IPS DF 6.9 (cell line): ENCODE results near the gene RABGGTA.

Source experiments
- DNase-seq: peaks from one replicate; pipeline ENCODE4 v3.0.0-alpha.2; 2013; ENCODE audit warnings: low read depth, low spot score
- H3K27ac ChIP-seq: one replicate; pipeline ENCODE4 v1.5.1; 2013; ENCODE audit warnings: low read length, control low read depth
- H3K27me3 ChIP-seq: 2 replicates; pipeline ENCODE4 v1.6.1; 2013; ENCODE audit warnings: mild to moderate bottlenecking, low read length; ENCODE audit not compliant: control insufficient read depth, insufficient read depth
- H3K36me3 ChIP-seq: 2 replicates; pipeline ENCODE4 v1.6.1; 2013; ENCODE audit warnings: low read length; ENCODE audit not compliant: control insufficient read depth, insufficient read depth
- H3K4me1 ChIP-seq: 2 replicates; pipeline ENCODE4 v1.6.1; 2013; ENCODE audit warnings: low read length; ENCODE audit not compliant: control insufficient read depth, insufficient read depth
- H3K4me3 ChIP-seq: 2 replicates; pipeline ENCODE4 v1.5.1; 2013; ENCODE audit warnings: mild to moderate bottlenecking, low read length
- H3K9me3 ChIP-seq: 2 replicates; pipeline ENCODE4 v1.6.1; 2013; ENCODE audit warnings: low read length, inconsistent platforms; ENCODE audit not compliant: control insufficient read depth, insufficient read depth
- WGBS: extraction: QIAGEN DNeasy Blood & Tissue Kit; methylation state at CpG from one replicate; pipeline ENCODE4 v1.1.7; 2013; ENCODE audit warnings: mixed read lengths, missing lambda C conversion rate; ENCODE audit not compliant: insufficient read length, insufficient coverage; 5-methylcytosine and 5-hydroxymethylcytosine counted together

Gene RABGGTA

DNA sequence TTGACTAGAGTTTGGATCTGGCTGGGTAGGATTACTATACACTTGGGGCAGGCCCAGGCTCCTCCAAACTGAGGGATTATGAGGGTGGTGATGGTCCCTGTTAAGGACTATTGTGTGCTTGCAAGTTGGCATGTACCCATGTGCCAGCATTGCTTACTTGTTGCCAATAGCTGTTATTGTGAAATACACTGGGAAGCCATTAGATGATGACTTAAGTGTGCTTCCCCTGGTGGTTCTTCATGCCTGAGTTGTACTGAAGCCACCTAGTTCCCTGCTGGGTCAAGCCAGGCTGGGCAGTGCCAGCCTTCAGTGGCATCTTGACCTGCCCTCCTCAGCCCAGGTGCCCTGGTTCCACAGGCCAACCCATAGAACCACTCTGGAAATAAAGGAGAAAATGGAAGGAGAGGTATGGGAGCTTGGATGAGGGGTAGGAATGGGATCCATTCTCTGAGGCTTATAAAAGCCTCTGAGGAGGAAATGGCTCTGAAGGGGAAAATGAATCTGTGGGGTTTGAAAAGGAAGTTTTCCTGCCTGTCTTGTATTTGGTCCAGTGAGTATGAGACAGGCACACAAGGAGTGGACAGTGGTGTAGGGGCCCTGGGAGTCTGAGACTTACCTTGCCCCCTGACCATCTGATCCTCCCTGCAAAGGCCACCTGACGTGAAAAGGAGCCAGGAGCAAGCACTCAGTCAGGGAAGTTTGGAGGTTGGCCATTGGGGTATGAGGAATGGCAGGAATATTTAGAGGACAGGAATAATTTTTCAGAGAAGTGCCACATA lies 40.6 kb upstream of the RABGGTA start:
- Histone ChIP-seq H3K9me3 (no peaks in the 10 kb centered on the region), H3K36me3 (no peaks in the 10 kb centered on the region), H3K27me3 (no peaks in the 10 kb centered on the region), H3K27ac (no peak overlapping the region), H3K4me3 (no peak overlapping the region), H3K4me1 (peaks cover 4% of the 10 kb centered on the region; the same call in 1 of the 2 replicates)
- no CpG with 5 or more reads among the region's 1 CpG for WGBS
- DNase-seq, result no peak

DNA sequence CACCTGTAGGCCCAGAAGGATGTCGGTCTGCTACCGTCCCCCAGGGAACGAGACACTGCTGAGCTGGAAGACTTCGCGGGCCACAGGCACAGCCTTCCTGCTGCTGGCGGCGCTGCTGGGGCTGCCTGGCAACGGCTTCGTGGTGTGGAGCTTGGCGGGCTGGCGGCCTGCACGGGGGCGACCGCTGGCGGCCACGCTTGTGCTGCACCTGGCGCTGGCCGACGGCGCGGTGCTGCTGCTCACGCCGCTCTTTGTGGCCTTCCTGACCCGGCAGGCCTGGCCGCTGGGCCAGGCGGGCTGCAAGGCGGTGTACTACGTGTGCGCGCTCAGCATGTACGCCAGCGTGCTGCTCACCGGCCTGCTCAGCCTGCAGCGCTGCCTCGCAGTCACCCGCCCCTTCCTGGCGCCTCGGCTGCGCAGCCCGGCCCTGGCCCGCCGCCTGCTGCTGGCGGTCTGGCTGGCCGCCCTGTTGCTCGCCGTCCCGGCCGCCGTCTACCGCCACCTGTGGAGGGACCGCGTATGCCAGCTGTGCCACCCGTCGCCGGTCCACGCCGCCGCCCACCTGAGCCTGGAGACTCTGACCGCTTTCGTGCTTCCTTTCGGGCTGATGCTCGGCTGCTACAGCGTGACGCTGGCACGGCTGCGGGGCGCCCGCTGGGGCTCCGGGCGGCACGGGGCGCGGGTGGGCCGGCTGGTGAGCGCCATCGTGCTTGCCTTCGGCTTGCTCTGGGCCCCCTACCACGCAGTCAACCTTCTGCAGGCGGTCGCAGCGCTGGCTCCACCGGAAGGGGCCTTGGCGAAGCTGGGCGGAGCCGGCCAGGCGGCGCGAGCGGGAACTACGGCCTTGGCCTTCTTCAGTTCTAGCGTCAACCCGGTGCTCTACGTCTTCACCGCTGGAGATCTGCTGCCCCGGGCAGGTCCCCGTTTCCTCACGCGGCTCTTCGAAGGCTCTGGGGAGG lies 39.5 kb upstream of the RABGGTA start, which contains the start of gene LTB4R:
Gene LTB4R, plus strand, starts transcription at position 857 of the 959 bp plus-strand sequence. CDS start 4,150 bp downstream, outside the sequence.
- Histone ChIP-seq H3K27ac (no peak within 1 kb of the TSS), H3K36me3 (peaks cover 7% of the 10 kb centered on the region; the same call in 1 of the 2 replicates), H3K4me1 (peaks cover 4% of the 10 kb centered on the region; the same call in 1 of the 2 replicates), H3K9me3 (no peaks in the 10 kb centered on the region), H3K27me3 (no peaks in the 10 kb centered on the region), H3K4me3 (peak within 1 kb of the TSS; percentile 45)
- DNase-seq, result no peak
- WGBS, result no CpG with 5 or more reads among the region's 99 CpGs

DNA sequence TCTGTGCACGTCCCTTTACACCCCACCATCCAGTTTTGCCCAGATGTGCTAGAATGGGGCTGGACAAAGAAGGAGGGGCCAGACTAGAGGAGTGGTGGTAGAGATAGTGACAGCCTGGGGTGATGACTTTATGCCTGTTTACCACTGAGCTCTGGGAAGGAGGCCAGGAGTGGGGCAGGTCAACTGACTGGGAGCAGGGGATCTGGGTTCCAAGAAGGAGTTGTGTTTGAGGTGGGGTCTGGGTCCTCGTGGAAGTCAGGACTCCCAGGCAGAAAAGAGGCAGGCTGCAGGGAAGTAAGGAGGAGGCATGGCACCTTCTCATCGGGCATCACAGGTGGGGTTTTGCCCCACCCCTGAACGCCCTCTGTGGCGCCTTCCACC lies 38.9 kb upstream of the RABGGTA start:
- H3K4me3 ChIP-seq, result no peak overlapping the region; the same call in 1 of the 2 replicates
- peaks cover 11% of the 10 kb centered on the region; the same call in 1 of the 2 replicates for H3K36me3 ChIP-seq
- H3K4me1 ChIP-seq, result peaks cover 4% of the 10 kb centered on the region; the same call in 1 of the 2 replicates
- no peak for DNase-seq
- no peaks in the 10 kb centered on the region for H3K27me3 ChIP-seq
- H3K27ac ChIP-seq, result no peak overlapping the region
- H3K9me3 ChIP-seq, result no peaks in the 10 kb centered on the region
- no CpG with 5 or more reads among the region's 5 CpGs for WGBS

DNA sequence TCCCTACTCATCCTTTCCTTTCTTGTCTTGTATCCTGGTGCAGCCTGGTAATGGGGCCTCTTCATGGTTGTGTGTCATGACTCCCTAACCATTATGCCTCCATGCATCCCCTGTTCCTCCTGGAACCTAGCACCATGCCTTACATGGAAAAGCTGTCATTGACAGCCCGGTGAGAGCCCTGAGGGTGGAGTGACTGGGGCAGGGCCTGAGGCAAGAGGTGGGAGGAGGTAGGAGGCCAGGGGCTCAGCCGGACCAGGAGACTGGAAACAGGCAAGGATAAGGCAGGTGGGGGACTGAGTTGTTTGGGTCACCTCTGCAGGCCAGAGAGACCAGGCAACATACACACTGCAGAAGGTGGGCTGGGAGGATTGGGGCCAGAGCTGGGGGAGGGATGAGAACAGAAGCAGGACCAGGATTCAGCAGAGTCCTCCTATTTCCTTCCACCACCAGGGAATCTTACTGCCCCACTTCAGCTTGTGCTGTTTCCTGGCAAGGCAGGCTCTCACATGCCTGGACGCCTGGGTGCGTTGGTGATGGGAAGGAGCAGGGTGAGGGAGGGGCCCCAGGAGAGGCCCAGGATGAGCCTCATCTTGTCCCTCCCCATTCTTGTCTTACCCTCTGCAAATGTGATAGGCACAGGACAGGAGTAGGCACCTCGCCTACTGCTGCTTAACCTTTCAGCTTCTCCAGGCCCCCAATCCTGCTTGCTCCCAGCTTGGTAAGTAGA lies 38.3 kb upstream of the RABGGTA start, which contains the start of gene LTB4R2:
Gene LTB4R2, plus strand, starts transcription at position 603 of the 727 bp plus-strand sequence. CDS start 525 bp downstream, outside the sequence.
- Histone ChIP-seq H3K9me3 (no peaks in the 10 kb centered on the region), H3K4me1 (peaks cover 4% of the 10 kb centered on the region; the same call in 1 of the 2 replicates), H3K27me3 (no peaks in the 10 kb centered on the region), H3K36me3 (peaks cover 12% of the 10 kb centered on the region; the same call in 1 of the 2 replicates), H3K4me3 (peak within 1 kb of the TSS; percentile 45; the same call in 1 of the 2 replicates), H3K27ac (no peak within 1 kb of the TSS)
- no peak for DNase-seq
- no CpG with 5 or more reads among the region's 5 CpGs for WGBS

DNA sequence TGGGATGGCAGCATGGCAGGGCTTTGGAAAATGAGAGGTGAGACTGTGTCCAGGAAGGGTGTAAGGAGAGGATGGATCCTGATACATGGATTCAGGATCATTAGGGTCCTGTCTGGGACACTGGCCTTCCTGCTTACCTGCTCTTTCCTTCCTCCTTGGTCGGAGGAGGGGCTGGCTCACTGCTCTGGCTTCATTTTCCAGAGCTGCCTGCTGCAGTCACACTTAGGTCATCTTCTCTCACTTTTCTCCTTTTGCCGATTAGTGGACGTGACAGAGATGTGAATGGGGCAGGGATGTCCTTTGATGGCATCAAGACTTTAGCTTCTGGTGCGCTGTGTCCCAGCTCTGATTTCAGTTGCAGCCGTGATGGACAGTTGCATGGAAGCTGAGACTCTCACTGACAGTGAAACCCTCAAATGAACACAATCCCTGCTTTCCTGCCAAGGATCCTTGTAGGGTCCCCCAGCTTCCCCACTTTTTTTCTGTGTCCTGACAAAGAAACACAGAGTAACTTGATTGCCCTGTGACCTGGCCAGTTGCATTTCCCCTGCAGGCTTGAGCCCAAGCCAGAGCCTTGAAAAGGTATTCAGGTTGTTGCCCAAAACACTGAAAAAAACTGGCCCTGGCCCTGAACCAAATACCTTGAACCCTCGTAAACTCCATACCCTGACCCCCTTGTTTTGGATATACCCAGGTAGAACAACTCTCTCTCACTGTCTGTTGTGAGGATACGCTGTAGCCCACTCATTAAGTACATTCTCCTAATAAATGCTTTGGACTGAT lies 37.1 kb upstream of the RABGGTA start:
- no peaks in the 10 kb centered on the region for H3K27me3 ChIP-seq
- no peak overlapping the region for H3K4me3 ChIP-seq
- DNase-seq, result no peak
- H3K36me3 ChIP-seq, result peaks cover 23% of the 10 kb centered on the region
- H3K27ac ChIP-seq, result no peak overlapping the region
- H3K4me1 ChIP-seq, result peaks cover 4% of the 10 kb centered on the region; the same call in 1 of the 2 replicates
- no CpG with 5 or more reads among the region's 7 CpGs for WGBS
- H3K9me3 ChIP-seq, result no peaks in the 10 kb centered on the region

DNA sequence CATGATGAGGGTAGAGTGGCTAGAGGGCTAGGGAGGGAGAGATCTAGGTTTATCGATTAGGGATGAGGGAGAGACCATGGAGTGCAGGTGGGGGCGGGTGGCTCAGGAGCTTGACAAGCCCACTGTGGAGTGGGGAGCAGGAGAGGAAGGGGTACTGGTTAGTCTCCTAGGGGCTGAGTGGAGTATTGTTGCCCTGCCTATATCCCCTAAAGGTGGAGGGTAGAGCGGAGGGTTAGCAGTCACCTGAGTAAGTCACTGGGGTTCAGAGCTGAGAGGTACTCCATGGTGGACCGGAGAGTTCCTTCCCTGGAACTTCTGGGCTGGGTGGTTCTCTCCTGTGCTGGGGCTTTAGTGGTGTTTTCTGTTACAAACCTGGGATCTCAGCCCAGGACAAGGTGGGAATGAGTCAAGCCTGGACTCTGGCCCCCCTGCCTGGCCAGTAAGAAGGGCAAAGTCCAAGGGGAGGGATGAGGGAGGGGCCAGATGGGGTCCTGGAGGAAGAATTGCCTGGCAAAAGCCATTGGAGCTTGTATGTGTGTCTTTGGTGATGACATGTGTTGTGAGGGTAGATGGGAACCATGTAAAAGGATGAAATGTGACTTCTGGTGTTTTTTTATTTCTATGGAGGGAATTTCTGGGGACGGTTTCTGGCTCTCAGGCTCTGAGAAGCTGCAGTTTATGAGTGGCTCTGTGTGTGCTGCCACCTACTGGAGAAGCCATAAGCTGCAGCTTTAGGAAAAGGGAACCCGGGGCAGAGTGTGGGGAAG lies 36.4 kb upstream of the RABGGTA start, which contains the start of gene CIDEB:
Gene CIDEB, minus strand, starts transcription at position 403 of the 767 bp plus-strand sequence. Its CDS starts 119 bp downstream, at position 284.
- Histone ChIP-seq H3K4me1 (peaks cover 4% of the 10 kb centered on the region; the same call in 1 of the 2 replicates), H3K4me3 (no peak within 1 kb of the TSS), H3K27ac (no peak within 1 kb of the TSS), H3K27me3 (no peaks in the 10 kb centered on the region), H3K9me3 (no peaks in the 10 kb centered on the region), H3K36me3 (peaks cover 25% of the 10 kb centered on the region)
- WGBS, result no CpG with 5 or more reads among the region's 6 CpGs
- DNase-seq, result no peak

DNA sequence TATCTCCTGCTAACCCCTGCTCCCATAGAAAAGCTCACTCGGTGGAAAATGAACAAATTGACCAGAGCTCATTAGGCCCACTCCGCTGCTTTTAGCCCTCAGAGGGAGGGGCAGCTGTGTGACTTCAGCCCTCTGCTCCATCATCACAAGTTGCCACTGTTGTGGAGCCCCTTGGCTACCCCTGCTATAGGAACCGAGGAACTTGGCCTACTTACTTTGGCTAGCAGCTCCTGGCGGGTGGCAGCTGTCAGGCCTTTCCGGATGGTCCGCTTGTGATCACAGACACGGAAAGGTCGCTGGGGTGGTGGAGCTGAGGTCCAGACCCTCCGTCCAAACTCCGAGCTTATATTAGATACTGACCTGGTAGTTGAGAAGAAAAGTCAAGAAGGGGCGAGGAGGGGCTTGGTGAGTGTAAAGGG lies 35.8 kb upstream of the RABGGTA start:
- H3K9me3 ChIP-seq, result no peaks in the 10 kb centered on the region
- WGBS, result no CpG with 5 or more reads among the region's 11 CpGs
- H3K27me3 ChIP-seq, result no peaks in the 10 kb centered on the region
- no peak overlapping the region for H3K27ac ChIP-seq
- H3K4me3 ChIP-seq, result no peak overlapping the region
- peaks cover 26% of the 10 kb centered on the region for H3K36me3 ChIP-seq
- no peak for DNase-seq
- peaks cover 4% of the 10 kb centered on the region; the same call in 1 of the 2 replicates for H3K4me1 ChIP-seq

DNA sequence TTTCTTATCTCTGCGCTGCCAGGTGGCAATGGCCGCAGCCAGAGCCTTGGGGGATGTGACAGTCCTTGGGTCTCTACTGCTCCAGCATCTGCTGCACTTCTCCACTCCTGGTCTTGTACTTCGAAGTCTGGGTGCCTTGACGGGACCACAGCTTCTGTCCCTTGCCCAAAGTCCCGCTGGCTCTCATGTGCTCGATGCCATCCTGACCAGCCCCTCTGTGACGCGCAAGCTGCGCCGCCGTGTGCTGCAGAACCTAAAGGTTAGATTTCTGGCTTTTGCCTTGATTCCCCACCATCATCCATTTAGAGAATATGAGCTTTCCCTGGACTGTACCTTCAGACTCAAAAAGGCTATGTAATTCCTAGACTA lies 32.6 kb upstream of the RABGGTA start:
- Histone ChIP-seq H3K36me3 (peaks cover 33% of the 10 kb centered on the region), H3K27me3 (no peaks in the 10 kb centered on the region)

More for the DNA sequence above, 32.6 kb upstream of the RABGGTA start:
- no CpG with 5 or more reads among the region's 11 CpGs for WGBS
- DNase-seq, result no peak
- H3K4me3 ChIP-seq, result no peak overlapping the region
- no peaks in the 10 kb centered on the region for H3K9me3 ChIP-seq
- H3K4me1 ChIP-seq, result no peaks in the 10 kb centered on the region
- H3K27ac ChIP-seq, result no peak overlapping the region
